A549 (cell line): ENCODE data around the gene HAUS5. TPM values are rescaled to one million over a fixed set of nuclear protein-coding genes. Genes with fewer than 3 reads are reported as not detected.

Source experiments
- ATAC-seq, 2 experiments: fragments of 200-7000 bp in 1 of 2; fragments of >200 bp in 1 of 2; cut with Nextera tagmentation in 1 of 2; cut with Tn5 transposase in 1 of 2; 3 replicates each; pipeline versions ENCODE4 v1.8.0 to v1.9.1; 2018 to 2020; ENCODE audit warnings: mild to moderate bottlenecking in 1 of 2, moderate library complexity in 1 of 2
- CTCF ChIA-PET: fragments of 300-600 bp; sonication (Branson Sonifier 250); formaldehyde crosslinking; extraction: SDS; loops from one replicate; lab custom pipeline; 2021; ENCODE audit warnings: antibody characterized with exemption, inconsistent platforms; lab: Yijun Ruan, JAX
- POLR2A ChIA-PET: fragments of 350-600 bp; formaldehyde crosslinking; extraction: SDS; loops from one replicate; lab custom pipeline; 2021; ENCODE audit warnings: antibody characterized with exemption, inconsistent platforms; lab: Yijun Ruan, JAX
- DNase-seq, 2 experiments: peaks; one replicate each; pipeline versions ENCODE4 v3.0.0 to v3.0.0-alpha.2; 2011 to 2016; ENCODE audit warnings: low read depth in 1 of 2, low spot score in 1 of 2
- FAIRE-seq: peaks from 2 replicates; lab custom pipeline; 2011; peaks lifted over from hg19 to GRCh38; lab: Jason Lieb, UNC
- H3K27ac ChIP-seq, 2 experiments: fragments of >200 bp; sonication (Bioruptor Twin); formaldehyde crosslinking; 3 replicates each; pipeline ENCODE4 v1.5.1; 2016 to 2017
- H3K4me1 ChIP-seq: fragments of >200 bp; sonication (Bioruptor Twin); formaldehyde crosslinking; 3 replicates; pipeline ENCODE4 v1.6.1; 2016
- H3K4me2 ChIP-seq: fragments of >200 bp; sonication (Bioruptor Twin); formaldehyde crosslinking; 3 replicates; pipeline ENCODE4 v1.6.1; 2016
- H3K4me3 ChIP-seq: fragments of >200 bp; sonication (Bioruptor Twin); formaldehyde crosslinking; 3 replicates; pipeline ENCODE4 v1.5.1; 2016
- H3K9me3 ChIP-seq: fragments of >200 bp; sonication (Bioruptor Twin); formaldehyde crosslinking; 3 replicates; pipeline ENCODE4 v1.6.1; 2016
- ATOH8 ChIP-seq: fragments of 250-450 bp; sonication (Bioruptor Pico); IDR thresholded peaks from 2 replicates; pipeline ENCODE4 v1.5.0; 2020; ENCODE audit warnings: low read depth, mild to moderate bottlenecking, moderate library complexity
- BHLHE40 ChIP-seq: IDR thresholded peaks from 2 replicates; pipeline ENCODE4 v1.6.1; 2012; ENCODE audit warnings: low read depth, low read length, inconsistent platforms
- CBX2 ChIP-seq: fragments of 200-600 bp; sonication (generic); IDR thresholded peaks from 2 replicates; pipeline ENCODE4 v1.6.1; 2016; ENCODE audit warnings: low read depth, mild to moderate bottlenecking, borderline replicate concordance
- CHD4 ChIP-seq: fragments of 200-600 bp; sonication (generic); IDR thresholded peaks from 2 replicates; pipeline ENCODE4 v1.6.1; 2016; ENCODE audit warnings: antibody characterized with exemption, mild to moderate bottlenecking, borderline replicate concordance
- CTCF ChIP-seq: fragments of >200 bp; sonication (Bioruptor Twin); formaldehyde crosslinking; IDR thresholded peaks from 3 replicates; pipeline ENCODE4 v1.5.1; 2016
- E2F6 ChIP-seq: IDR thresholded peaks from 2 replicates; pipeline ENCODE4 v1.6.1; 2012; ENCODE audit warnings: low read depth, borderline replicate concordance
- EHMT2 ChIP-seq: fragments of 200-600 bp; sonication (generic); IDR thresholded peaks from 2 replicates; pipeline ENCODE4 v1.6.1; 2016; ENCODE audit warnings: antibody characterized with exemption, low read depth, mild to moderate bottlenecking, moderate library complexity
- ELK1 ChIP-seq: fragments of 150-350 bp; IDR thresholded peaks from 2 replicates; pipeline ENCODE4 v1.6.1; 2014; ENCODE audit warnings: low read depth, mild to moderate bottlenecking, low read length
- EP300 ChIP-seq, 2 experiments: fragments of >200 bp; sonication (Bioruptor Twin); formaldehyde crosslinking; IDR thresholded peaks; 2 replicates in 1 of 2; 3 replicates in 1 of 2; pipeline ENCODE4 v1.6.1; 2016 to 2017
- FOSL2 ChIP-seq, 2 experiments: fragments of 450-650 bp in 1 of 2; fragments of >200 bp in 1 of 2; sonication (Bioruptor Twin) in 1 of 2; formaldehyde crosslinking; IDR thresholded peaks; 2 replicates each; pipeline versions ENCODE4 v1.5.0 to v1.6.1; 2016 to 2020; ENCODE audit warnings: mild to moderate bottlenecking in 1 of 2, moderate library complexity in 1 of 2
- FOXS1 ChIP-seq: fragments of 250-450 bp; sonication (Bioruptor Pico); IDR thresholded peaks from 2 replicates; pipeline ENCODE4 v1.5.0; 2020; ENCODE audit warnings: mild to moderate bottlenecking, moderate library complexity
- GATA3 ChIP-seq: IDR thresholded peaks from 2 replicates; pipeline ENCODE4 v1.6.1; 2012; ENCODE audit warnings: borderline replicate concordance
- HDAC2 ChIP-seq: fragments of 200-600 bp; sonication (generic); IDR thresholded peaks from 2 replicates; pipeline ENCODE4 v1.6.1; 2016
- HEYL ChIP-seq: fragments of 250-450 bp; sonication (Bioruptor Pico); IDR thresholded peaks from 2 replicates; pipeline ENCODE4 v1.8.0; 2021; ENCODE audit warnings: mild to moderate bottlenecking, moderate library complexity
- HMGXB4 ChIP-seq: fragments of 250-450 bp; sonication (Bioruptor Pico); IDR thresholded peaks from 2 replicates; pipeline ENCODE4 v1.5.0; 2021; ENCODE audit warnings: mild to moderate bottlenecking, moderate library complexity, borderline replicate concordance
- NFE2L2 ChIP-seq: fragments of 150-350 bp; conservative IDR thresholded peaks from 2 replicates; pipeline ENCODE4 v1.6.1; 2014; ENCODE audit warnings: low read length
- NPAS2 ChIP-seq: fragments of 250-450 bp; sonication (Bioruptor Pico); IDR thresholded peaks from 2 replicates; pipeline ENCODE4 v1.8.0; 2022; ENCODE audit warnings: mild to moderate bottlenecking, moderate library complexity, borderline replicate concordance
- RAD21 ChIP-seq, 2 experiments: fragments of >200 bp in 1 of 2; sonication (Bioruptor Twin) in 1 of 2; formaldehyde crosslinking in 1 of 2; IDR thresholded peaks in 1 of 2; conservative IDR thresholded peaks in 1 of 2; 2 replicates in 1 of 2; 3 replicates in 1 of 2; pipeline ENCODE4 v1.6.1; 2012 to 2018; ENCODE audit warnings: inconsistent platforms in 1 of 2
- RFX5 ChIP-seq: fragments of 450-650 bp; IDR thresholded peaks from 2 replicates; pipeline ENCODE4 v1.7.1; 2014; ENCODE audit warnings: antibody characterized with exemption, mild to moderate bottlenecking, moderate library complexity
- RNF2 ChIP-seq: fragments of 200-600 bp; sonication (generic); IDR thresholded peaks from 2 replicates; pipeline ENCODE4 v1.6.1; 2016; ENCODE audit warnings: low read depth, mild to moderate bottlenecking, antibody characterized with exemption, moderate library complexity, borderline replicate concordance
- SMC3 ChIP-seq: fragments of >200 bp; sonication (Bioruptor Twin); formaldehyde crosslinking; IDR thresholded peaks from 3 replicates; pipeline ENCODE4 v1.6.1; 2018; ENCODE audit warnings: inconsistent platforms
- SREBF2 ChIP-seq: fragments of 450-650 bp; IDR thresholded peaks from 2 replicates; pipeline ENCODE4 v1.6.1; 2014; ENCODE audit warnings: mild to moderate bottlenecking, moderate library complexity
- TFCP2L1 ChIP-seq: fragments of 250-450 bp; sonication (Bioruptor Pico); IDR thresholded peaks from 2 replicates; pipeline ENCODE4 v1.5.0; 2021; ENCODE audit warnings: mild to moderate bottlenecking
- ZSCAN20 ChIP-seq: fragments of 250-450 bp; sonication (Bioruptor Pico); IDR thresholded peaks from 2 replicates; pipeline ENCODE4 v1.8.0; 2022; ENCODE audit warnings: mild to moderate bottlenecking, moderate library complexity
- WGBS: methylation state at CpG from one replicate; pipeline ENCODE4 v1.1.6; 2017; ENCODE audit errors: missing lambda C conversion rate; 5-methylcytosine and 5-hydroxymethylcytosine counted together
- polyA plus RNA-seq, 4 experiments: library from polyadenylated mRNA; depleted of rRNA in 3 of 4; stranded (reverse); fragments of >200 nt; fragmentation: RNase III in 1 of 4; extraction: RNeasy Plus Mini Kit Qiagen cat#74134 plus additional on column Dnase treatment in 1 of 4; gene quantifications; 2 replicates in 3 of 4; 3 replicates in 1 of 4; pipeline ENCODE4 v1.2.3, GENCODE V29; 2011 to 2017

HAUS5 gene
- polyA plus RNA-seq, 2 of the 4 experiments (the other 2 are of a cell fraction), result 7.3 to 16.1 TPM

GRCh38 chr19:35613574-35613973 is 1.0 kb downstream of the HAUS5 start (continued):
- TF ChIP-seq RNF2 (no peak), ZSCAN20 (CRISPR knock-in tag) (no peak)

- H3K4me3 ChIP-seq, result no peak overlapping the region
- TF ChIP-seq GATA3, result no peak
- TF ChIP-seq CHD4, result no peak
- no peak for TF ChIP-seq BHLHE40
- no peak for TF ChIP-seq NPAS2 (CRISPR knock-in tag)
- no peak for TF ChIP-seq EHMT2
- no peak for TF ChIP-seq CTCF
- TF ChIP-seq ELK1, result no peak
- no peak for TF ChIP-seq HEYL (CRISPR knock-in tag)
- TF ChIP-seq FOXS1 (CRISPR knock-in tag), result no peak
- TF ChIP-seq RFX5, result no peak
- TF ChIP-seq E2F6, result no peak
- TF ChIP-seq HDAC2, result no peak
- TF ChIP-seq FOSL2 (IDR thresholded peaks at IDR 0.05), result no peak
- no peak for TF ChIP-seq FOSL2 (CRISPR knock-in tag; IDR thresholded peaks at IDR 0.05)
- no peak for TF ChIP-seq EP300 (IDR thresholded peaks at IDR 0.05)
- no peak for TF ChIP-seq ATOH8 (CRISPR knock-in tag)
- TF ChIP-seq CBX2, result no peak
- TF ChIP-seq SMC3, result no peak
- no peak for FAIRE-seq
- H3K9me3 ChIP-seq, result no peaks in the 10 kb centered on the region
- POLR2A ChIA-PET, result no interaction called here
- 92% methylated on average over 17 of the region's 17 CpGs for WGBS
- H3K4me1 ChIP-seq, result peaks cover 9% of the 10 kb centered on the region; the same call in 2 of the 3 replicates
- no peak overlapping the region for H3K27ac ChIP-seq
- CTCF ChIA-PET, result interaction anchor here (0.7 to 3.7 kb wide), 6 partner anchors 8 to 66 kb away, joined by 3 to 24 read pairs (median 6); no protein-coding TSS in a partner anchor
- no peak for ATAC-seq
- no peak overlapping the region for H3K4me2 ChIP-seq
- DNase-seq, result no peak
These were observed 2.5 kb downstream of the HAUS5 start for GRCh38 chr19:35615036-35615435.

GRCh38 chr19:35618857-35619256 is 6.3 kb downstream of the HAUS5 start:
- ATAC-seq, result peak; percentile 59 to 81
- no peak overlapping the region for H3K4me3 ChIP-seq
- FAIRE-seq, result no peak

More at GRCh38 chr19:35618857-35619256, 6.3 kb downstream of the HAUS5 start:
- no peaks in the 10 kb centered on the region for H3K9me3 ChIP-seq
- 72% methylated on average over 7 of the region's 7 CpGs for WGBS
- no peaks in the 10 kb centered on the region for H3K4me1 ChIP-seq
- ChIA-PET CTCF (interaction anchor here (0.6 to 2.2 kb wide), 10 partner anchors 12 to 281 kb away, joined by 3 to 14 read pairs (median 3); no protein-coding TSS in a partner anchor), POLR2A (no interaction called here)
- peak in 1 of 2 experiments; percentile 71 for DNase-seq
- TF ChIP-seq SREBF2 (no peak), HDAC2 (no peak), HMGXB4 (CRISPR knock-in tag) (no peak), RAD21 (conservative IDR thresholded peaks at IDR 0.05 in 1 of 2, IDR thresholded peaks at IDR 0.05 in 1 of 2) (peak; percentile 22 to 45; a peak in 3 of 5 replicates), NFE2L2 (no peak), TFCP2L1 (CRISPR knock-in tag) (no peak), CTCF (peak; percentile 29; the same call in 1 of the 3 replicates), SMC3 (peak; percentile 40; the same call in 1 of the 3 replicates), EP300 (IDR thresholded peaks at IDR 0.05) (no peak)
- H3K4me2 ChIP-seq, result no peak overlapping the region
- H3K27ac ChIP-seq, result no peak overlapping the region
